ENCODE data around the gene ZNF581. TPM values are rescaled to one million over a fixed set of nuclear protein-coding genes. Genes with fewer than 3 reads are reported as not detected.

ZNF581 gene
- total RNA-seq, 2 donors from 2014 or later = 15.2 to 18.7 TPM

- ATAC-seq (peak; percentile 63), DNase-seq (peak; percentile 93 to 98)
- intact Hi-C loops (cut with DNase I, micrococcal nuclease) = no loop called here
Measured at GRCh38 chr19:55654868-55655647, 11.6 kb downstream of the ZNF581 start, which contains the start of gene U2AF2. Gene U2AF2 (plus strand): TSS chr19:55655035. CDS start chr19:55655105, 70 bp downstream.

- no peak for DNase-seq
- ATAC-seq = no peak
- intact Hi-C loops (cut with DNase I, micrococcal nuclease) = no loop called here
Measured at GRCh38 chr19:55655648-55656040, 12.2 kb downstream of the ZNF581 start.

GRCh38 chr19:55656552-55656951 lies 13.1 kb downstream of the ZNF581 start:
- DNase-seq (no peak), ATAC-seq (no peak)
- intact Hi-C loops (cut with DNase I, micrococcal nuclease) = no loop called here

GRCh38 chr19:55656988-55657747 lies 13.7 kb downstream of the ZNF581 start:
- no peak for DNase-seq
- intact Hi-C loops (cut with DNase I, micrococcal nuclease) = no loop called here
- ATAC-seq = no peak

- ATAC-seq = no peak
- no peak for DNase-seq
- intact Hi-C loops (cut with DNase I, micrococcal nuclease) = no loop called here
Measured at GRCh38 chr19:55658846-55659459, 15.5 kb downstream of the ZNF581 start.

GRCh38 chr19:55659822-55660221 lies 16.4 kb downstream of the ZNF581 start:
- DNase-seq (no peak), ATAC-seq (no peak)
- intact Hi-C loops (cut with DNase I, micrococcal nuclease) = no loop called here

GRCh38 chr19:55660404-55660803 lies 17.0 kb downstream of the ZNF581 start:
- intact Hi-C loops (cut with DNase I, micrococcal nuclease) = no loop called here
- DNase-seq (no peak), ATAC-seq (no peak)

GRCh38 chr19:55660991-55661390 lies 17.5 kb downstream of the ZNF581 start:
- intact Hi-C loops (cut with DNase I, micrococcal nuclease) = no loop called here
- no peak for ATAC-seq
- DNase-seq = no peak

GRCh38 chr19:55661826-55662225 lies 18.4 kb downstream of the ZNF581 start:
- intact Hi-C loops (cut with DNase I, micrococcal nuclease) = no loop called here
- DNase-seq (no peak), ATAC-seq (no peak)

- intact Hi-C loops (cut with DNase I, micrococcal nuclease) = no loop called here
- ATAC-seq (no peak), DNase-seq (no peak)
Measured at GRCh38 chr19:55663846-55664536, 20.5 kb downstream of the ZNF581 start.

GRCh38 chr19:55666343-55667005 lies 23.0 kb downstream of the ZNF581 start:
- intact Hi-C loops (cut with DNase I, micrococcal nuclease) = no loop called here
- ATAC-seq = no peak
- DNase-seq = no peak

GRCh38 chr19:55667006-55667381 lies 23.5 kb downstream of the ZNF581 start:
- DNase-seq (no peak), ATAC-seq (no peak)
- intact Hi-C loops (cut with DNase I, micrococcal nuclease) = no loop called here

- ATAC-seq = no peak
Measured at GRCh38 chr19:55667511-55667910, 24.1 kb downstream of the ZNF581 start.

GRCh38 chr19:55667958-55668357 lies 24.5 kb downstream of the ZNF581 start:
- peak in 1 of 2 donors; percentile 39 for DNase-seq
- peak; percentile 80 for ATAC-seq
- intact Hi-C loops (cut with DNase I, micrococcal nuclease) = no loop called here

More at GRCh38 chr19:55667511-55667910, 24.1 kb downstream of the ZNF581 start:
- intact Hi-C loops (cut with DNase I, micrococcal nuclease) = no loop called here
- no peak for DNase-seq

GRCh38 chr19:55668603-55669348 lies 25.3 kb downstream of the ZNF581 start:
- ATAC-seq (no peak), DNase-seq (no peak)
- intact Hi-C loops (cut with DNase I, micrococcal nuclease) = no loop called here

- DNase-seq = no peak
- intact Hi-C loops (cut with DNase I, micrococcal nuclease) = no loop called here
Measured at GRCh38 chr19:55669418-55670279, 26.2 kb downstream of the ZNF581 start.

More at GRCh38 chr19:55669418-55670279, 26.2 kb downstream of the ZNF581 start:
- no peak for ATAC-seq

All from left colon (tissue), 2 donors.